GM19351 (cell line): Measurements from ENCODE around the gene NUDT2.

Experiments used
- ATAC-seq: cut with Tn5 transposase; IDR thresholded peaks from one replicate; pipeline ENCODE4 v1.9.1; 2021; ENCODE audit warnings: mild to moderate bottlenecking, moderate library complexity; ENCODE audit not compliant: unreplicated experiment

The NUDT2 gene

DNA sequence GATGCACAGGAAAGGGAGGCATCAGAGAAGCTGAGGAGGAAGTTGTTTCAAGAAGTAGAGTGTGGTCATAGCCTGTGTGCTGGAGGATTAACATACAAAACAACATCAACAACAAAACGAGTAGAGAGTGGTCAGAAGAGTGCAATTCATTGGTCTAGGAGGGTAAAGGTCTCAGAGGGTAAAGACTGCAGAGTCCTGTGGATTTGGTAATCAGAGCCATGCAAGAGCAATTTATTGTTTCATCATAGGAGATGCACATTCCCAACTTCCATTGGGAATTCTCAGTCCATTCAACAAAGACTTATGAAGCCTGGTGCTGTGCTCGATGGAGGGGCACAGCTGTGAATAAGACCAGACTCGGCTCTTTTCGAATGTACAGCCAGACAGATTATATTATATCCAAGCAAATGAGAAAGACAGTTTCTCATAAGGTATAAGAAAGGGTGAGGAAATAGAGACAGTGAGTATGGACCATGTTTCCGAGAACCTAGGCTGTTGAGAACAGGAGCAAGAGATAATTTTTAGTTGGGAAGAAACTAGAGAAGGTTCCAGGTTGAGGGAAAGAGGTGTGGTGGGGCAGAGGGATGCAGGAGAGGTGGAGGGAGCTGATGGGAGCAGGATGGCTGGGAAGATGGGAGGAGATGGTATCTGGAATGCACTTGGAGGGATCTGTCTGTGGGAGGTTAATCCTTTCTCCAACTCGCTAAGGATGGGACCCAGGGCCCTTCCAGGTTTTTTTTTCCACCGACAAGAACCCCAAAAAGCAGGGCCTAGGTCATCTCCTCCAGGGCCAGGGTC lies 55.2 kb downstream of the NUDT2 start:
- no peak for ATAC-seq

DNA sequence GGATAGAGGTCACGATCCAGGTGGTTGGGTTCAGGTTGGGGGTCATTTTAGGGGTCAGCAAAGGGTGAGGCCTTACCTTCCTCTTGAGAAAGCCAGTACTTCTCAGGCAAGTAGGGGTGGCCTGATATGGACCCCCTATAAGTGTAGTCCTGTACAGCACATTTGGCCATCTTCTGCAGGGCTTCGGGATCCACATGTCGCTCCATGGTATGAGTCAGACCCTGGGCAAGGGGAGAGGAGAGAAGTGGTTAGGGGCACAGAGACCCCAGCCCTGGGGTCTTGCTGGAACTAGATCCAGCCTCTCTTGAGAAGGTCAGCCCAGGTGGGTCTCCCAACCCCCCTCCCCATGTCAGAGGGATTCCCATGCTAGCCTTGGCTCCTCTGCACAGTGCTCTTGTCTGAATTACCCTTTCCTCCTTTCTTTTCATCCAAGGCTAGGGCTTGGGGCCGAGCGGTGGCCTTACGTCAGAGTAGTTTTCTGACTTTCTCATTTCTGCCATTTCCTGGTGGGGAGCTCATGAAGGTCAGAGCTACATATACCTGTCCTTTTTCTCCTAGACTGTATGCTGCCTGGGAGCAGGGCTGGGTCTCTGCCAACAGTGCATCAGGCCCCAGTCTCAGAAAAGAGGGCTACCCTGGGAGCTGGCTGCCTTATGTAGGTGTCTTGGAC lies 56.3 kb downstream of the NUDT2 start:
- no peak for ATAC-seq

- no peak for ATAC-seq
Observed at GRCh38 chr9:34386656-34387055, 57.3 kb downstream of the NUDT2 start.

DNA sequence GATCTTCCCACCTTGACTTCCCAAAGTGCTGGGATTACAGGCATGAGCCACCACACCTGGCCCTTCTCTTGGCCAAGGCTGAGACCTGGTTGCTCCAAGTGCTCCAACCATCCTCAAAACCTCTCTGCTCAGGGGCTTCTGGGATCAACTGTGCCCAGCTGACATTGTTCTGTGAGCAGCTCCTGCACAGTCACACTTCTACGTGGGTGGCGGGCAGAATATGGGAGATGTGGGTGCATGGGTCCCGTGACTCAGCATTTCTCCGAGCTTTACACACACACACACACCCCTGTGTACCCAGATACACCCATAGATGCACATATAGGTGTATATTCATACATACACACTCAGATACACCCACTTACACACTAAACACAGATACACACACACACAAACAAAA lies 57.9 kb downstream of the NUDT2 start:
- ATAC-seq: no peak

DNA sequence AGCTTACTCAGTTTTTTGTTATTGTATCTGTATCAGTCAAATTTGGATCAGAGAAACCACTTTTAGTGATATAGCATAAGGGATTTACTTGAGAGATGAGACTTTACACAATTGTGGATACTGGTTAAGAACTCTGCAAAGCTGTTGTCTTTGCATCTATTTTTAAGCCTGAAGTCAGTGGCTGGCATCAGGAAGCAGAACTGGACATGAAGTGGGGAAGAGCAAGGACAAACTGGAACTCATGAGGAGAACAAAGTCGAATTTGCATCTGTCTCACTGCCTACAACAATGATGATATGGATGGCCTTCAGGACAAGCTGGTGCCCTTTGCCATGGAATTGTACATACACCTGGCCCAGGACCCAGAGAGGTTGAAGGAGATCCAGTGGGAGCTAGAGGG lies 63.1 kb downstream of the NUDT2 start:
- no peak for ATAC-seq
